Gastrocnemius medialis (tissue), 4 donors: Measurements from ENCODE around the gene TVP23C.
"Not testable (repeated sequence)": the region's sequence is repeated elsewhere in the genome, so short reads cannot be mapped to it uniquely, and the experiment has no call there.

ENCODE experiments used
- CTCF ChIP-seq, 5 experiments: fragments of 450-650 bp in 3 of 5; fragments of 200-600 bp in 2 of 5; sonication (generic) in 2 of 5; IDR thresholded peaks in 4 of 5; conservative IDR thresholded peaks in 1 of 5; 1 replicate in 4 of 5; 2 replicates in 1 of 5; pipeline ENCODE4 v1.5.1; 2016 to 2019; ENCODE audit warnings: antibody characterized with exemption in 5 of 5, mild to moderate bottlenecking in 3 of 5, moderate library complexity in 3 of 5
- POLR2A ChIP-seq, 2 donors: fragments of 450-650 bp; IDR thresholded peaks; one replicate each; pipeline ENCODE4 v1.6.1; 2017; ENCODE audit warnings: antibody characterized with exemption in 2 of 2, mild to moderate bottlenecking in 2 of 2, moderate library complexity in 2 of 2

- TF ChIP-seq CTCF (IDR thresholded peaks at IDR 0.05 in 4 of 5, conservative IDR thresholded peaks at IDR 0.05 in 1 of 5); POLR2A (IDR thresholded peaks at IDR 0.05): not testable (repeated sequence)
Measured at GRCh38 chr17:15552932-15553331, 10.4 kb downstream of the TVP23C start.
